RKO (cell line): Measurements from ENCODE around the gene COL26A1.

Experiments used
- DNase-seq: peaks from one replicate; pipeline ENCODE4 v3.0.0-alpha.2; 2016; ENCODE audit warnings: low spot score

The COL26A1 gene

GRCh38 chr7:101575721-101576120 lies 213.0 kb downstream of the COL26A1 start:
- DNase-seq: no peak

DNA sequence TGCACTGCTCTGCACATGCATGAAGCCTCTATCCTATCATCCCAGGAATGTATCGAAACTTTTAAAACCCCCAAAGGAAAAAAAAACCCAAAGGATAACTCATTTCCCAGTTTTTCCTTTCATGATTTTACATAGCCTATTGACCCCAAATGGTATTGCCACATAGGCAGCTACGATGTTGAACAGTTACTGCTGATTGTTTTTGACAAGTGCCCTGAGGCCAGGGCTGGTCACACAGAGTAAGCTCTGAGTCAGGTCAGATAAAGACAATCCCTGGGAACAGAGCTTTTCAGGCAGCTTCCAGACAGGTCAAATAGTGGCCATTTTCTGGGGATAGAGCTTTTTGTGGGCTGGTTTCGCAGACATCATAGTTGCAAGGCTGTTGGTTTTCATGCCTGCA lies 214.3 kb downstream of the COL26A1 start:
- DNase-seq: no peak

DNA sequence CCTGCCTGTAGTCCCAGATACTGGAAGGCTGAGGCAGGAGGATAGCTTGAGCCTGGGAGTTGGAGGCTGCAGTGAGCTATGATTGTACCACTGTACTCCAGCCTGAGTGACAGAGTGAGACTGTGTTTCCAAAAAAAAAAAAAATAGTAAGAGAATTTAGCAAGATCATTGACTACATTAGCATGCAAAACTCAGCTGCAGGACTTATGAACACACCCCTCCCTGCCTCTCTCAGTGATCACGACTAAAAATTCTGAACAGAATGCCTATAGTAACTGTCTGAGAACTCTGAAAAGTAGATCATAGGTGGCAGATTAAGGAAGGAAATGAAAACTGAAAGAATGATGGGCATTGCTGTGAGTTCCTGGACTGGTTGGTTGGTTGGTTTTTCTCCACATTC lies 215.9 kb downstream of the COL26A1 start:
- DNase-seq: no peak

DNA sequence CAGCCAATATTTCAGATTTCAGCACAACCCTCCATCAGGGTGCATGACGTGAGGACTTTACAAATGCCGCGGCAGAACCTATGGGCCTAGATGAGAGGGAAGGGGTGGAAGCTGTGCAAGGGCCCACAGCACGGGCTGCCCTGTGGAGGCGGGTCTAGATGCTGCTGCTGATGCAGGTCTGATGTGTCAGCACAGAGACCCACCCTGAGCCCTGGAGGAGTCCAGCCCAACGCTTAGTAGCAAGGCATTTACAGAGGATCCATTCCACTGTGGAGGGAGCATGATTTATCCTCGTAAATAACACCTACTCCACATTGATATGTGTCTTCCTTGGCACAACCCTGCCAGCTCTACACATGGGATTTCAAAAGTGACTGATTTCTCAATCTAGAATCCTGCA lies 217.9 kb downstream of the COL26A1 start:
- DNase-seq: no peak

- DNase-seq: no peak
Observed at GRCh38 chr7:101581891-101582290, 219.2 kb downstream of the COL26A1 start.

DNA sequence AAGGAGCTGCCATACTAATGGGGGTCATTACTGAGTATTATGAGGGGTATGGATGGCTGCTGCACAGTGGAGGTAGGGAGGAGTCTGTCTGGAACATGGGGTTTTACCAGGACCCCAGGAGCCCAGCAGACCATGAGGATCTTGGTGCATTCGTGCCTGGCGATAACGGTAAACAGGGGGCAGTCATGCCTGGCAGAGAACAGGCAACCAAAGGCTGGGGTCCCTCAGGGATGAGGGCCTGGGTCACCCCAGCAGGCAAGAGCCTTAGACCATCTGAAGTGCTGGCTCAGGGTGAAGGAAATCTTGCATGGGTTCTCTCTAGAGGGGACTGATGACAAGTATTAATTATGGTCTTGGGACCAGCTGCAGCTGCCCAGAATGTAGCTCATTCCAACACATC lies 220.3 kb downstream of the COL26A1 start:
- no peak for DNase-seq

GRCh38 chr7:101586078-101586905 lies 223.6 kb downstream of the COL26A1 start:
- DNase-seq: no peak

- DNase-seq: no peak
Observed at GRCh38 chr7:101586906-101587677, 224.4 kb downstream of the COL26A1 start.

DNA sequence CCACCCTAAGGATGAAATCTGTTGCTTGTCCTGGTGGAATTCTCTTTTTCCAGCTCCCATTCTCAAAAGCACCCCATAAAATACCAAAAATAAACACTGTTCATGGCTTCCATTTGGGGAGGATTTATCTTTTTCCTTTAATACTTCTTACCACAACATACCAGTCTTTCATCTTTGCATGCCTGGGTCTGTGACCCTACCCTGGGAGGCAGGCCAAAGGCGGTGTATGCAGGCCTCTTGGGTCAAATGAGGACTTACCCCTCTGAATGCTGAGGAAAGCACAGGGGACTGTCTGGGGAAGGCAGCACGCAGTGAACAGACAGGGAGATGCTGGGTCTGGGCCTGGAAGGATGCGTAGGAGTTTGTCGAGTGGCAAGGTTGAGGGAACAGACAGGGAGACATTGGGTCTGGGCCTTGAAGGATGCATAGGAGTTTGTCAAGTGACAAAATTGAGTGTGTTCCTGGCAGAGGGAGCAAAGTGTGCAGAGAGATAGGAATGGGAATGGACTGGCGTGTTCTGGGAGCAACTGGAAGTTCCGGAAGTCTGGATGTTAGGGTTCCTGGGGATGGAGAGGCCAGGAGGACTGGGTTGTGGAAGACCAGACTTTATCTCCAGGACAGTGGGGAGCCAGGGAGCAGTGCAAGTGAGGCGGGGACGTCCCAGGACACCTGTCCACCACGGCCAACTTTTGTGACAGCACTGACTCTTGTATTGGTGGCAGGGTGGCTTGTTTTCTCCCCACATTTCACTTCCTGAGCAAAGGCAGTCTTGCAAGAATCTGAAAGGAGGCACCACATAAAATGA lies 225.7 kb downstream of the COL26A1 start:
- no peak for DNase-seq

DNA sequence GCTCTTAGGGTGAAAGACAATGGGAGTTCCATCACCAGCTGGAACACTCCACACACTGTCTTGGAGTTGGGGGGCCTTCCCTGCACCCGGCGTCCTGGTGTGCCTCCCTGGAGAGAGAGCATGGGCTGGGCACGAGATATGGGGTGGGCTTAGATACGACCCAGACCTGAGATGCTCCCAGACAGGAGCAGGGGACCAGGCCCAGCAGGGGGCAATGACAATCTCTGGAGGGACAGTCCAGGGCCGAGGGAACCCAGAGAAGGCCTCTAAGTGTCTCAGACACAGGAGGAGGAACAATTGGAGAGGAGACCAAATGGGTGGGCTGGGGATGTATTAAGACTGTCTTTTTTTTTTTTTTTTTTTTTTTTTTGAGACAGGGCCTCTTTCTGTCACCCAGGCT lies 226.4 kb downstream of the COL26A1 start:
- DNase-seq: no peak

GRCh38 chr7:101589976-101590662 lies 227.4 kb downstream of the COL26A1 start:
- no peak for DNase-seq

DNA sequence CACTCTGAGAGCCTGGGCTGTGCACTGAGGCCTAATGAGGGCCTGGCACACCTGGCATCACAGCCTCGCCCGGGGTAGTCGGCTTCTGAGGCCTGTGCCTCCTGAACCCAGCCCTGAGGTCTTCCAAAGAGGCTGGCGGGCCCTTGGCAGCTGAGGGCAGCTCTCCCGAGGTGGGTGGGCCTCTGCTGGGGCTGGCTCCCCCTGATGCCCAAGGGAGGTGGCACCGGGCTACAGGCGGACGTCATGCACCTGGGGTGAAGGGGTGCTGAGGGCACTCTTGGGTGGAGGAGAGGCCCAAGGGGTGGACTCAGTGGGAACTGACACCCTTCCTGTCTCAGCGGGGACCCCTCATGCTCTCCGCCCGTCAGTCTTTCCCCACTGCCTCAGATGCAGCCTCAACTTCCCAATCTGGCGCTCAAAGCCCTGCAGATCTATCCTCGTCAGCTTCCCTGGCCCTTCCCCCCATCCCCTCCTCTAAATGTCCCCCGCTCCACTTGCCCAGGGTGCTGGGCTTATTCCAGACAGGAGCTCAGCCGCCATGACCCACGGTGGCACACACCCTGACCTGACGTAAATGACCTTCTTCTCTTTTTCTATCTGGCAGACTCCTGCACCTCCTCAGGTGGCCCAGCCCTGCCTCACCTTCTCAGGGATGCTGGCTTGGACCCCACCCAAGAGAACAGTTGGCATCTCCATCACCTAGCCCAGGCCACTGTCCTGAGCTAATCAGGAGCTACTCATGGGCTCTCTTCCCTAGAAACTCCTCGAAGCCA lies 228.2 kb downstream of the COL26A1 start:
- no peak for DNase-seq

- DNase-seq: no peak
Observed at GRCh38 chr7:101591504-101591903, 228.8 kb downstream of the COL26A1 start.

GRCh38 chr7:101593556-101593955 lies 230.9 kb downstream of the COL26A1 start:
- no peak for DNase-seq

DNA sequence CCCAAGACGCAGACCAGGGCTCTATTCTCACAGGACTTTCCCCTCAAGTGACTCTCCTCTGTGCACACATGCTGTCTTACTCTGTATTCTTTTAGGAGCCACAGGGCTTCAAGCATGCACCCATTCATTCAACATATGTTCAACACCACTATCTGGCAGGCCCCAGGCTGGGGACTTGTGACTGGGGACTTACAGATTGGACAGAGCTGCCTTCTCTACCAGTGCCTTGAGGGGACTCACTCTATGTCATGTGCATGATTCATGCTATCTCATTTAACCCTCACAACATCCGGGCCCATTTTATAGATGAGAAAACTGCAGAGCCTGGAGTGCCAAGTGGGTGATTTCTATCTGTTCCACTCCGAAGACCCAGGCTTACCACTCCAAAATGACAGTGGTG lies 232.1 kb downstream of the COL26A1 start:
- DNase-seq: peak; percentile 19

DNA sequence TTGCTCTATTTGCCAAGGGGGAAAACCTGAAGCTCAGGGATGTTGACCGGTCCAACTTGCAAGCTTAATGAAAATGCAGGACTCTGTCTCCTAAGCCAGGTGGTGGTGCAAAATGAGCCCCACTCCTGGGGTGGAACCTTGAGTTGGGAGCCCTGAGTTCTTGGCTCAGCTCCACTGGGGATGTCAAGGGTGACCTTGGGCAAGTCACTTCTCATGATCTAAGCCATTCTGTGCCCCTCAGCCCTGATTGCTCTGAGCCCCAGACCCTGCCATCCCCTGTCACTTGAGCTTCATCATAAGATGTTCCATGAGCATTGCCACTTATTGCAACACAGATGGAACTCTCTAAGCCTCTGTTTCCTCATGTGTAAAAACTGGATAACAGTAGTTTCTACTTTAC lies 232.6 kb downstream of the COL26A1 start:
- DNase-seq: no peak

DNA sequence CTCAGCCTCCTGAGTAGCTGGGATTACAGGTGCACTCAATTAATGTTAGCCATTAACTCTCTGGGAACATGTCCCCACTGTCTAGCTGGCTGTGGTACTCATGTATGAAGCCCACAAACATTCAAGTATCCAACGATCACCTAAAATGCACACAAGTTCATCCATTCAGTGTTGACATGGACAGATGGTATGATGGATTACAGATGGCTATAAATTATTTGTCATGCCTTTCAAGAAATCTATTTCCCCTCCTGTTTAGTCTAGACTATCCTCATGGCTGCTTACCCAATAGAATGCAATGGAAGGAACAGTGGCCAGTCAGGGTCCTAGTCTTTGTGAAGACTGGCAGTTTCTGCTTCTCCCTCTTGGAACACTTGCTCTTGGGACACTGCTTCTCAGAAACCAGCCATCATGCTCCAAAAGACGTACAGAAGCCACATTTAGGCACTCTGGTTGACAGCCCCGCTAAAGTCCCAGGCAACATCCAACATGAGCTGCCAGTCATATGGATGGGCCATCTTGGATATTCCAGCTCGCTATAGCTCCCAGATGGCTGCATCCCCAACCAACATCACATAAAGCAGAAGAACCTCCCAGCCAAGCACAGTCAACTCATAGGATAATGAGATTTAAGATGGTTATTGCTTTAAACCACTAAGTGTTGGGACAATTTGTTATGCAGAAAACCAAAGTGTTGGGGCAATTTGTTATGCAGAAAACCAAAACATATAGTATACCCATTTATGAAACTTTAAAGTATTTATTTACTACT lies 233.3 kb downstream of the COL26A1 start:
- DNase-seq: no peak

DNA sequence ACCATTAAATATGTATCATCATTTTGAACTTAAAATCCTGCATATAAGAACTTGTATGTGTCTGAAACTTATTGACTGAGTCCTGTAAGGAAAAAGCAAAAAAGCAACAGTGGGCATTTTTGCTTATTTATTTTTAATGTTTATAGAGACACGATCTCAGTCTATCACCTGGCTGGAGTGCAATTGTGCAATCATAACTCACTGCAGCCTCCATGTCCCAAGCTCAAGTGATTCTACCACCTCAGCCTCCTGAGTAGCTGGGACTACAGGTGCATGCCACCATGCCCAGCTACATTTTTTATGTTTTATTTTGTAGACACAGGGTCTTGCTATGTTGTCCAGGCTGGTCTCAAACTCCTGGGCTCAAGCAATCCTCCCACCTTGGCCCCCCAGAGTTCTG lies 234.2 kb downstream of the COL26A1 start:
- no peak for DNase-seq

DNA sequence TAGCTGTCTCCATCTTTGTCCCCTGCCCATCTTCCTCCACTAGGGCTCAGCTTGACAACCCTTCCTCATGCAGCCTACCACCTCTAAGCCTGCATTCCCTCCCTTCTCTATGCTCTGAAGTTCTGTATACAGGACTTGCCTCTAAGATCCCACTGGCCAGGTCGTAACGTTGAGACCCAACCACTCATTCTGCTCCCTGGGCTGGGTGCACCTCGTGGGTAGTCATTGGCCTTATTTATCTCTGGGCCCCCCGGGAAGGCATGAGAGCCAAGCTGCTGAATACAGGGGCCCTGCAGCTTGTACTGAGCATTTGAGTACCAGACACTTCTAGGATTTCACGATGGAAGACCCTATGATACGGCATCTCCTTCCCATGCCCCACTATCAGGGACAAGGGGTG lies 235.3 kb downstream of the COL26A1 start:
- DNase-seq: no peak

DNA sequence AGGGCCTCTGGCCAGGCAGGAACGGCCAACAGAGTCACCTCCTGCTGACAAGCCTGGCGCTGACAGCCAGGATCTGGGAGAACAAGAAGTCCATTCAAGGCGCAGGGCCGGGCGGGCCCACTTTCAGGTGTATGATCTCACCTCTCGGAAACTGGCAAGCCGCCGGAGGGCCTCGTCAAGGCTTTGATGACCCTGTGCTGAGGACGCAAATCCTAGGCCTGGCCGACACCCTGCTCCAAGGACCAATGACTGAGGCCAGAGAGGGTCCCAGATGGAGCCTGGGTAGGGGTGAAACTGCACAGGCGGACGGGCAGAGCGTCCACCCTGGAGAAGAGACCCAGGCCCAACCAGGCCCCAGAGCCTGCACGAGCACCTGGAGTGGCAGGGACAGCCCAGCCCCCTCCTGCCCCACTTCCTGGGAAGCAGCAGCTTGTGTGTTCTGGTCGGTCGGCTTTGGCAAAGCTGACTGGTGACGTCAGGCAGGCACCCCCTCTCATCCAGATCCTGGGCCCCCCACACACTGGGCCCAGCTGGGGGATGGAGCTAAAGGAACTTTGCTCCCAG lies 235.8 kb downstream of the COL26A1 start:
- DNase-seq: no peak
